Measurements from ENCODE around the gene KRTAP10-1. TPM values are rescaled to one million over a fixed set of nuclear protein-coding genes. Genes with fewer than 3 reads are reported as not detected.

The KRTAP10-1 gene
- total RNA-seq, 5 donors from 2014 or later (not counting 1 experiment from before 2014, with no cell fraction given) = not detected

- H3K4me3 Mint-ChIP-seq = no peak overlapping the region
- Histone ChIP-seq H3K4me3 (ENCODE audit: control insufficient read depth in 1 of 2, extremely low read depth in 1 of 2, low read length in 1 of 2) (no peak overlapping the region), H3K4me1 (ENCODE audit: control insufficient read depth in 1 of 2, extremely low read depth in 1 of 2, insufficient read depth in 2 of 2, low read length in 2 of 2) (peaks cover 0 to 16% of the 10 kb centered on the region in 2 experiments), H3K27ac (ENCODE audit: low read length) (no peak overlapping the region), H3K9me3 (no peaks in the 10 kb centered on the region), H3K27me3 (replicated peaks in 1 of 2; ENCODE audit: control insufficient read depth in 2 of 2, extremely low read depth in 1 of 2, insufficient read depth in 2 of 2, low read length in 1 of 2) (peaks cover 0 to 30% of the 10 kb centered on the region in 2 experiments), H3K36me3 (ENCODE audit: control insufficient read depth in 2 of 2, extremely low read depth in 1 of 2, insufficient read depth in 1 of 2, low read length in 1 of 2) (no peaks in the 10 kb centered on the region)
- CTCF ChIA-PET = interaction anchor here (0.6 to 2.5 kb wide), 7 partner anchors 10 to 459 kb away, joined by 3 to 33 read pairs (median 6); no protein-coding TSS in a partner anchor
- no peak for DNase-seq
- no peaks in the 10 kb centered on the region for H3K36me3 Mint-ChIP-seq
- 71% methylated on average over 10 of the region's 12 CpGs for WGBS (ENCODE audit: insufficient coverage)
- no peaks in the 10 kb centered on the region for H3K27me3 Mint-ChIP-seq
- peaks cover 0 to 6% (median 4%) of the 10 kb centered on the region in 3 donors for H3K4me1 Mint-ChIP-seq
- H3K27ac Mint-ChIP-seq = no peak overlapping the region
- POLR2A ChIA-PET = no interaction called here
- no peaks in the 10 kb centered on the region for H3K9me3 Mint-ChIP-seq
- no peak for ATAC-seq (replicated peaks in 1 of 4)
Measured at GRCh38 chr21:44509539-44509938, 30.5 kb downstream of the KRTAP10-1 start.

GRCh38 chr21:44508711-44509445, 31.1 kb downstream of the KRTAP10-1 start:
- H3K36me3 Mint-ChIP-seq = no peaks in the 10 kb centered on the region
- H3K4me1 ChIP-seq (ENCODE audit: control insufficient read depth in 1 of 2, extremely low read depth in 1 of 2, insufficient read depth in 2 of 2, low read length in 2 of 2) = peaks cover 0 to 22% of the 10 kb centered on the region in 2 experiments
- H3K27ac ChIP-seq (ENCODE audit: low read length) = no peak overlapping the region
- H3K27ac Mint-ChIP-seq = no peak overlapping the region
- no peaks in the 10 kb centered on the region for H3K36me3 ChIP-seq (ENCODE audit: control insufficient read depth in 2 of 2, extremely low read depth in 1 of 2, insufficient read depth in 1 of 2, low read length in 1 of 2)
- peaks cover 0 to 9% (median 5%) of the 10 kb centered on the region in 3 donors for H3K4me1 Mint-ChIP-seq
- ATAC-seq (replicated peaks in 1 of 4) (no peak), DNase-seq (no peak)
- no peak overlapping the region for H3K4me3 ChIP-seq (ENCODE audit: control insufficient read depth in 1 of 2, extremely low read depth in 1 of 2, low read length in 1 of 2)
- H3K9me3 ChIP-seq = no peaks in the 10 kb centered on the region
- H3K4me3 Mint-ChIP-seq = no peak overlapping the region
- no peaks in the 10 kb centered on the region for H3K9me3 Mint-ChIP-seq
- peaks cover 0 to 30% of the 10 kb centered on the region in 2 experiments for H3K27me3 ChIP-seq (replicated peaks in 1 of 2; ENCODE audit: control insufficient read depth in 2 of 2, extremely low read depth in 1 of 2, insufficient read depth in 2 of 2, low read length in 1 of 2)
- ChIA-PET CTCF (interaction anchor here (2.0 to 2.5 kb wide), 2 partner anchors 233 to 284 kb away, joined by 9 to 33 read pairs; no protein-coding TSS in a partner anchor), POLR2A (no interaction called here)
- H3K27me3 Mint-ChIP-seq = no peaks in the 10 kb centered on the region
- WGBS (ENCODE audit: insufficient coverage) = 86% methylated on average over 13 of the region's 30 CpGs

GRCh38 chr21:44508426-44508710, 31.6 kb downstream of the KRTAP10-1 start:
- CTCF ChIA-PET = no interaction called here
- H3K27ac Mint-ChIP-seq = no peak overlapping the region
- no peaks in the 10 kb centered on the region for H3K36me3 ChIP-seq (ENCODE audit: control insufficient read depth in 2 of 2, extremely low read depth in 1 of 2, insufficient read depth in 1 of 2, low read length in 1 of 2)
- no peak for DNase-seq
- WGBS (ENCODE audit: insufficient coverage) = 86% methylated on average over 9 of the region's 9 CpGs
- POLR2A ChIA-PET = no interaction called here
- no peaks in the 10 kb centered on the region for H3K36me3 Mint-ChIP-seq
- H3K4me1 Mint-ChIP-seq = peaks cover 0 to 11% (median 8%) of the 10 kb centered on the region in 3 donors
- H3K27ac ChIP-seq (ENCODE audit: low read length) = no peak overlapping the region
- peaks cover 0 to 25% of the 10 kb centered on the region in 2 experiments for H3K4me1 ChIP-seq (ENCODE audit: control insufficient read depth in 1 of 2, extremely low read depth in 1 of 2, insufficient read depth in 2 of 2, low read length in 2 of 2)
- no peaks in the 10 kb centered on the region for H3K9me3 Mint-ChIP-seq
- no peak overlapping the region for H3K4me3 ChIP-seq (ENCODE audit: control insufficient read depth in 1 of 2, extremely low read depth in 1 of 2, low read length in 1 of 2)
- no peak for ATAC-seq (replicated peaks in 1 of 4)
- H3K4me3 Mint-ChIP-seq = no peak overlapping the region
- peaks cover 0 to 30% of the 10 kb centered on the region in 2 experiments for H3K27me3 ChIP-seq (replicated peaks in 1 of 2; ENCODE audit: control insufficient read depth in 2 of 2, extremely low read depth in 1 of 2, insufficient read depth in 2 of 2, low read length in 1 of 2)
- H3K27me3 Mint-ChIP-seq = no peaks in the 10 kb centered on the region
- no peaks in the 10 kb centered on the region for H3K9me3 ChIP-seq

GRCh38 chr21:44507673-44508425, 32.1 kb downstream of the KRTAP10-1 start:
- H3K4me3 ChIP-seq (ENCODE audit: control insufficient read depth in 1 of 2, extremely low read depth in 1 of 2, low read length in 1 of 2) = no peak overlapping the region
- no peaks in the 10 kb centered on the region for H3K9me3 Mint-ChIP-seq
- no peaks in the 10 kb centered on the region for H3K9me3 ChIP-seq
- DNase-seq = no peak
- H3K27ac Mint-ChIP-seq = no peak overlapping the region
- H3K4me1 ChIP-seq (ENCODE audit: control insufficient read depth in 1 of 2, extremely low read depth in 1 of 2, insufficient read depth in 2 of 2, low read length in 2 of 2) = peaks cover 0 to 25% of the 10 kb centered on the region in 2 experiments
- H3K27me3 Mint-ChIP-seq = no peaks in the 10 kb centered on the region
- POLR2A ChIA-PET = no interaction called here
- ATAC-seq (replicated peaks in 1 of 4) = no peak
- peaks cover 0 to 11% (median 8%) of the 10 kb centered on the region in 3 donors for H3K4me1 Mint-ChIP-seq
- H3K36me3 Mint-ChIP-seq = no peaks in the 10 kb centered on the region
- H3K4me3 Mint-ChIP-seq = no peak overlapping the region
- CTCF ChIA-PET = no interaction called here
- H3K27me3 ChIP-seq (replicated peaks in 1 of 2; ENCODE audit: control insufficient read depth in 2 of 2, extremely low read depth in 1 of 2, insufficient read depth in 2 of 2, low read length in 1 of 2) = peaks cover 0 to 31% of the 10 kb centered on the region in 2 experiments
- no peaks in the 10 kb centered on the region for H3K36me3 ChIP-seq (ENCODE audit: control insufficient read depth in 2 of 2, extremely low read depth in 1 of 2, insufficient read depth in 1 of 2, low read length in 1 of 2)
- no peak overlapping the region for H3K27ac ChIP-seq (ENCODE audit: low read length)
- WGBS (ENCODE audit: insufficient coverage) = 93% methylated on average over 16 of the region's 26 CpGs

GRCh38 chr21:44506279-44507255, 33.4 kb downstream of the KRTAP10-1 start:
- peaks cover 0 to 25% of the 10 kb centered on the region in 2 experiments for H3K4me1 ChIP-seq (ENCODE audit: control insufficient read depth in 1 of 2, extremely low read depth in 1 of 2, insufficient read depth in 2 of 2, low read length in 2 of 2)
- WGBS (ENCODE audit: insufficient coverage) = 86% methylated on average over 43 of the region's 44 CpGs
- Mint-ChIP-seq H3K36me3 (no peaks in the 10 kb centered on the region), H3K27ac (no peak overlapping the region), H3K27me3 (peaks cover 0 to 4% of the 10 kb centered on the region in 2 donors), H3K9me3 (no peaks in the 10 kb centered on the region), H3K4me3 (no peak overlapping the region), H3K4me1 (peaks cover 0 to 14% (median 7%) of the 10 kb centered on the region in 3 donors)
- H3K36me3 ChIP-seq (ENCODE audit: control insufficient read depth in 2 of 2, extremely low read depth in 1 of 2, insufficient read depth in 1 of 2, low read length in 1 of 2) = no peaks in the 10 kb centered on the region
- peaks cover 0 to 32% of the 10 kb centered on the region in 2 experiments for H3K27me3 ChIP-seq (replicated peaks in 1 of 2; ENCODE audit: control insufficient read depth in 2 of 2, extremely low read depth in 1 of 2, insufficient read depth in 2 of 2, low read length in 1 of 2)
- DNase-seq (no peak), ATAC-seq (replicated peaks in 1 of 4) (no peak)
- no peak overlapping the region for H3K27ac ChIP-seq (ENCODE audit: low read length)
- H3K4me3 ChIP-seq (ENCODE audit: control insufficient read depth in 1 of 2, extremely low read depth in 1 of 2, low read length in 1 of 2) = no peak overlapping the region
- no peaks in the 10 kb centered on the region for H3K9me3 ChIP-seq
- ChIA-PET POLR2A (interaction anchor here in 1 of 2 donors (0.5 kb wide), 1 partner anchor 153 kb away, joined by 3 read pairs; no protein-coding TSS in a partner anchor), CTCF (no interaction called here)
